ENCODE data around the gene TMEM63A. TPM values are rescaled to one million over a fixed set of nuclear protein-coding genes. Genes with fewer than 3 reads are reported as not detected.
A peak's percentile ranks its signal among the peaks of the same experiment; 100 is the strongest.

The TMEM63A gene
- total and polyA plus RNA-seq, 2 donors (not counting 1 experiment from before 2014, with no cell fraction given) = 14.5 to 24.1 TPM

DNA sequence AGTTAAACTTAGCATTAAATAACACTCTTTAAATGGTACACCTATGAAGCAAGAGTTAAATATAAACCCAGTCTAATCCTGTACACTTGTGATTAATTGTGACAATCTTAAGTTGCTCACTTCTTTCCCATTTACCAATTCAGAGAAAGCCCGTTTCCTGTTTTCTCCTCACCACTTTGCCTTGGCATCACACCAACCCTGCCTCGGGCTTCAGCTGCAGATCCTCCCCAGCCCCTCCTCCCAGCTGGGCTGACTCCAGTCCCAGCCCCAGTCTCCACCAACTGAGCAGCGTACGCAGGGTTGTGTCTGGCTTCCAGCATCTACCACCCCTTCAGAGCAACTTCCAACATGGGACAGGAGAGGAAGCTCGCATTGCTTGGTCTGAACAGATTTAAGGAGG lies 37.7 kb upstream of the TMEM63A start:
- Histone ChIP-seq H3K9me3 (ENCODE audit: control insufficient read depth, insufficient read depth, low read depth, low read length) (no peaks in the 10 kb centered on the region), H3K4me3 (replicated peaks in 1 of 4; ENCODE audit: control extremely low read depth in 1 of 4, insufficient read depth in 1 of 4, low read depth in 3 of 4, low read length in 4 of 4) (no peak overlapping the region), H3K79me2 (ENCODE audit: control insufficient read depth, insufficient read depth, low read length) (peaks cover 20% of the 10 kb centered on the region), H3K27me3 (ENCODE audit: control insufficient read depth, insufficient read depth, low read length) (no peaks in the 10 kb centered on the region), H3K4me1 (ENCODE audit: control insufficient read depth, extremely low read depth, insufficient read depth, low read length) (peaks cover 2% of the 10 kb centered on the region), H2AFZ (ENCODE audit: low read length) (no peak overlapping the region), H3K36me3 (ENCODE audit: control insufficient read depth, insufficient read depth, low read length) (peaks cover 16% of the 10 kb centered on the region), H3K4me2 (ENCODE audit: extremely low read depth, insufficient read depth, low read length) (peak overlapping the region; percentile 23), H4K20me1 (ENCODE audit: control insufficient read depth, extremely low read depth, insufficient read depth, low read length) (no peaks in the 10 kb centered on the region), H3K27ac (ENCODE audit: insufficient read depth, low read length) (no peak overlapping the region), H3K9ac (ENCODE audit: insufficient read depth, low read length) (no peak overlapping the region)
- TF ChIP-seq, protein P1, sequence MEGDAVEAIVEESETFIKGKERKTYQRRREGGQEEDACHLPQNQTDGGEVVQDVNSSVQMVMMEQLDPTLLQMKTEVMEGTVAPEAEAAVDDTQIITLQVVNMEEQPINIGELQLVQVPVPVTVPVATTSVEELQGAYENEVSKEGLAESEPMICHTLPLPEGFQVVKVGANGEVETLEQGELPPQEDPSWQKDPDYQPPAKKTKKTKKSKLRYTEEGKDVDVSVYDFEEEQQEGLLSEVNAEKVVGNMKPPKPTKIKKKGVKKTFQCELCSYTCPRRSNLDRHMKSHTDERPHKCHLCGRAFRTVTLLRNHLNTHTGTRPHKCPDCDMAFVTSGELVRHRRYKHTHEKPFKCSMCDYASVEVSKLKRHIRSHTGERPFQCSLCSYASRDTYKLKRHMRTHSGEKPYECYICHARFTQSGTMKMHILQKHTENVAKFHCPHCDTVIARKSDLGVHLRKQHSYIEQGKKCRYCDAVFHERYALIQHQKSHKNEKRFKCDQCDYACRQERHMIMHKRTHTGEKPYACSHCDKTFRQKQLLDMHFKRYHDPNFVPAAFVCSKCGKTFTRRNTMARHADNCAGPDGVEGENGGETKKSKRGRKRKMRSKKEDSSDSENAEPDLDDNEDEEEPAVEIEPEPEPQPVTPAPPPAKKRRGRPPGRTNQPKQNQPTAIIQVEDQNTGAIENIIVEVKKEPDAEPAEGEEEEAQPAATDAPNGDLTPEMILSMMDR (conservative IDR thresholded peaks at IDR 0.05 in 1 of 2, IDR thresholded peaks at IDR 0.05 in 1 of 2; ENCODE audit: low read depth in 1 of 2, low read length in 2 of 2) = no peak
- no peak for TF ChIP-seq EZH2 (IDR thresholded peaks at IDR 0.05; ENCODE audit: low read length, missing control alignments)
- DNase-seq (ENCODE audit: low read depth in 2 of 2) = peak; percentile 86 to 92

DNA sequence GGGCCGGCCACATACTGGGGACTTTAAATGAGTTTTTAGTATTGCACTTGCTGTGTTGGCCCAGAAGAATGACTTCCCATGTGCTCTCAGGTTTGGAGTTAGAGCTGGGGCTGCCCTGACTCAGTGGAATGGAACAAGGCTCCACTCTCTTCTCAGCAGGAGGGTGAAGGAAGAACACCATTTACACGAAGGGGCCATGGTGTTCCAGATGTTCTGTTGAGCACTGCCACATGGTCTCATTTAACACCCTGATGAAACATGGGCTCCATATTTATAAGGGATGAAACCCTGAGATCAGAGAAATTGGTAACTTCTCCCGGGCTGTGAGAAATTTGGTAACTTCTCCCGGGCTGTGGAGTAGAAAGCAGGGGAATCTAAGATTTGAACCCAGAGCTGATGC lies 36.1 kb upstream of the TMEM63A start:
- Histone ChIP-seq H4K20me1 (ENCODE audit: control insufficient read depth, extremely low read depth, insufficient read depth, low read length) (no peaks in the 10 kb centered on the region), H3K27ac (ENCODE audit: insufficient read depth, low read length) (no peak overlapping the region), H3K9me3 (ENCODE audit: control insufficient read depth, insufficient read depth, low read depth, low read length) (no peaks in the 10 kb centered on the region), H3K4me1 (ENCODE audit: control insufficient read depth, extremely low read depth, insufficient read depth, low read length) (peaks cover 2% of the 10 kb centered on the region), H3K36me3 (ENCODE audit: control insufficient read depth, insufficient read depth, low read length) (peaks cover 16% of the 10 kb centered on the region), H3K4me2 (ENCODE audit: extremely low read depth, insufficient read depth, low read length) (no peak overlapping the region), H3K9ac (ENCODE audit: insufficient read depth, low read length) (no peak overlapping the region), H3K27me3 (ENCODE audit: control insufficient read depth, insufficient read depth, low read length) (no peaks in the 10 kb centered on the region), H3K4me3 (replicated peaks in 1 of 4; ENCODE audit: control extremely low read depth in 1 of 4, insufficient read depth in 1 of 4, low read depth in 3 of 4, low read length in 4 of 4) (no peak overlapping the region), H2AFZ (ENCODE audit: low read length) (no peak overlapping the region), H3K79me2 (ENCODE audit: control insufficient read depth, insufficient read depth, low read length) (peaks cover 16% of the 10 kb centered on the region)
- no peak for DNase-seq (ENCODE audit: low read depth in 2 of 2)
- TF ChIP-seq EZH2 (IDR thresholded peaks at IDR 0.05; ENCODE audit: low read length, missing control alignments) = no peak
- TF ChIP-seq, protein P1 (conservative IDR thresholded peaks at IDR 0.05 in 1 of 2, IDR thresholded peaks at IDR 0.05 in 1 of 2; ENCODE audit: low read depth in 1 of 2, low read length in 2 of 2) = no peak

DNA sequence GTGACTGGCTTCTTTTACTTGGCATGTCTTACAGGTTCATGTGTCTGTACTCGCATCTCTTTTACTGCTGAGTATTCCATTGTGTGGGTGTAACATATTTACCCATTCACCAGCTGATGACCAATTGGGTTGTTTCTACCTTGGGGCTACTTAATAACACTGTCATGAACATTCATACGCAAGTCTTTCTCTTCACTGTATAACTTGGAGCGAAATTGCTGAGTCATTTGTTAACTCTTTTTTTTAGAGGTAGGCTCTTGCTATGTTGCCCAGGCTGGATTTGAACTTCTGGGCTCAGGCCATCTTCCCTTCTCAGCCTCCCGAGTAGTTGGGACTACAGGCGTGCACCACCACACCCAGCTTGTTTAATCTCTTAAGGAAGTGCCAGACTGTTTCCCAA lies 35.4 kb upstream of the TMEM63A start:
- H3K4me2 ChIP-seq (ENCODE audit: extremely low read depth, insufficient read depth, low read length) = no peak overlapping the region
- TF ChIP-seq, protein P1 (conservative IDR thresholded peaks at IDR 0.05 in 1 of 2, IDR thresholded peaks at IDR 0.05 in 1 of 2; ENCODE audit: low read depth in 1 of 2, low read length in 2 of 2) = no peak
- TF ChIP-seq EZH2 (IDR thresholded peaks at IDR 0.05; ENCODE audit: low read length, missing control alignments) = no peak
- no peak overlapping the region for H3K9ac ChIP-seq (ENCODE audit: insufficient read depth, low read length)
- no peak overlapping the region for H2AFZ ChIP-seq (ENCODE audit: low read length)
- H3K4me1 ChIP-seq (ENCODE audit: control insufficient read depth, extremely low read depth, insufficient read depth, low read length) = peaks cover 2% of the 10 kb centered on the region
- no peak overlapping the region for H3K27ac ChIP-seq (ENCODE audit: insufficient read depth, low read length)
- H3K9me3 ChIP-seq (ENCODE audit: control insufficient read depth, insufficient read depth, low read depth, low read length) = no peaks in the 10 kb centered on the region
- H3K4me3 ChIP-seq (replicated peaks in 1 of 4; ENCODE audit: control extremely low read depth in 1 of 4, insufficient read depth in 1 of 4, low read depth in 3 of 4, low read length in 4 of 4) = no peak overlapping the region
- no peaks in the 10 kb centered on the region for H3K27me3 ChIP-seq (ENCODE audit: control insufficient read depth, insufficient read depth, low read length)
- no peaks in the 10 kb centered on the region for H4K20me1 ChIP-seq (ENCODE audit: control insufficient read depth, extremely low read depth, insufficient read depth, low read length)
- peaks cover 8% of the 10 kb centered on the region for H3K79me2 ChIP-seq (ENCODE audit: control insufficient read depth, insufficient read depth, low read length)
- peak in 1 of 2 donors; percentile 38 for DNase-seq (ENCODE audit: low read depth in 2 of 2)
- peaks cover 16% of the 10 kb centered on the region for H3K36me3 ChIP-seq (ENCODE audit: control insufficient read depth, insufficient read depth, low read length)

Measured in fibroblast of lung (primary cell).